Retinal pigment epithelial cell (primary cell): ENCODE measurements around the gene GPS1.

ENCODE experiments used
- DNase-seq: peaks from one replicate; pipeline ENCODE4 v3.0.0-alpha.2; 2010; ENCODE audit warnings: low read depth
- H3K4me3 ChIP-seq: 2 replicates; pipeline ENCODE4 v1.5.1; 2011; ENCODE audit warnings: mild to moderate bottlenecking, low read length, control low read depth, moderate library complexity
- TF ChIP-seq, protein P1 (sequence below): conservative IDR thresholded peaks from 2 replicates; pipeline ENCODE4 v1.5.1; 2011; ENCODE audit warnings: low read depth, low read length, control low read depth, inconsistent platforms

GPS1 gene

DNA sequence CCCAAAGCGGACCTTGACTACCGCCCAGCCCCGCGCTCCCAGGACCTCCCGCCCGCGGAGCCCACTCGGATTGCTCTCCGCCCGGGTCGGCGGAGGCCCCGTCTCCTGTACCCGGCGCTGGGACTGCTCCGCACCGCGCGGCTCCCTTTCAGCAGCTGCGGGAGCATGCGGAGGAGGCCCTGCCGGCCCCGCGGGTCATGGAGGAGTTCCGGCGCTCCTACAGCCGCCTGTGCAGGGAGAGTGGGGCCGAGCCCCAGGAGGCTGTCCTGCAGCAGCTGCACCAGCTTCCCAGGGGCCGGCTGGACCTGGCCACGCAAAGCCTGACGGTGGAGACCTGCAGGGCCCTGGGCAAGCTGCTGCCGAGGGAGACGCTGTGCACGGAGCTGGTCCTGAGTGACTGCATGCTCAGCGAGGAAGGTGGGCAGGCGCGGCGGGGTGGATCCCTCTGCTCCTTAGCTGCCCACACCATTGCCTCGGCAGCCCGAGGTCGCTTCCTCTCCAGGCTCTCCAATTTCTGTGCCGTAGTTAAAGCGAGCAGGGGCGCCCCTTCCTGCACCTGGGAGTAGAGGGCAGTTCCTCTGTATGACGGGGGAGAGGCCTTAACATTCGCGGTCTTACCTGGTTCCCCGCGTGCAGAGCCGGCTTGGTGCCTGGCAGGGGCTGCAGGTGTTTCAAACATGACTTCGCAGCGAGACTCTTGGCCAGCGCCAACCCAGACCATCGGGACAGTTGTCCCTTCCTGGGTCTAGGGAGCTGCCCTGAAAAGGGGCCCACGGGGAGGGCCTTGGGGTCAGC, 28.1 kb upstream of the GPS1 start:
- H3K4me3 ChIP-seq = peak overlapping the region; percentile 61
- no peak for DNase-seq
- TF ChIP-seq, protein P1, sequence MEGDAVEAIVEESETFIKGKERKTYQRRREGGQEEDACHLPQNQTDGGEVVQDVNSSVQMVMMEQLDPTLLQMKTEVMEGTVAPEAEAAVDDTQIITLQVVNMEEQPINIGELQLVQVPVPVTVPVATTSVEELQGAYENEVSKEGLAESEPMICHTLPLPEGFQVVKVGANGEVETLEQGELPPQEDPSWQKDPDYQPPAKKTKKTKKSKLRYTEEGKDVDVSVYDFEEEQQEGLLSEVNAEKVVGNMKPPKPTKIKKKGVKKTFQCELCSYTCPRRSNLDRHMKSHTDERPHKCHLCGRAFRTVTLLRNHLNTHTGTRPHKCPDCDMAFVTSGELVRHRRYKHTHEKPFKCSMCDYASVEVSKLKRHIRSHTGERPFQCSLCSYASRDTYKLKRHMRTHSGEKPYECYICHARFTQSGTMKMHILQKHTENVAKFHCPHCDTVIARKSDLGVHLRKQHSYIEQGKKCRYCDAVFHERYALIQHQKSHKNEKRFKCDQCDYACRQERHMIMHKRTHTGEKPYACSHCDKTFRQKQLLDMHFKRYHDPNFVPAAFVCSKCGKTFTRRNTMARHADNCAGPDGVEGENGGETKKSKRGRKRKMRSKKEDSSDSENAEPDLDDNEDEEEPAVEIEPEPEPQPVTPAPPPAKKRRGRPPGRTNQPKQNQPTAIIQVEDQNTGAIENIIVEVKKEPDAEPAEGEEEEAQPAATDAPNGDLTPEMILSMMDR = no peak

DNA sequence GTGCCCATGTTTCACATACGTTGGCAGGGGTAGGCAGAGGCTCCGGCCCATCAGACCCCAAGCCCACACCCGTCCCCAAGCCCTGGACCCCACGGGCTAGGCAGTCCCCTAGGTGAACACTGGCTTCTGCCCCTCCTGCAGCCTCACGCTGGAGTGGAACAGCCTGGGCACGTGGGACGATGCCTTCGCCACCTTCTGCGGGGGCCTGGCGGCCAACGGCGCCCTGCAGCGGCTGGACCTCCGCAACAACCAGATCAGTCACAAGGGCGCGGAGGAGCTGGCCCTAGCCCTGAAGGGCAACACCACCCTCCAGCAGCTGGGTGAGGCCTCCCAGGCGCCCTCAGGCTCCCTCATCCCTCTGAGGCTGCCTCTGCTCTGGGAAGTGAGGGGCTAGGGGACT, 26.8 kb upstream of the GPS1 start:
- H3K4me3 ChIP-seq = no peak overlapping the region
- TF ChIP-seq, protein P1 = no peak

DNA sequence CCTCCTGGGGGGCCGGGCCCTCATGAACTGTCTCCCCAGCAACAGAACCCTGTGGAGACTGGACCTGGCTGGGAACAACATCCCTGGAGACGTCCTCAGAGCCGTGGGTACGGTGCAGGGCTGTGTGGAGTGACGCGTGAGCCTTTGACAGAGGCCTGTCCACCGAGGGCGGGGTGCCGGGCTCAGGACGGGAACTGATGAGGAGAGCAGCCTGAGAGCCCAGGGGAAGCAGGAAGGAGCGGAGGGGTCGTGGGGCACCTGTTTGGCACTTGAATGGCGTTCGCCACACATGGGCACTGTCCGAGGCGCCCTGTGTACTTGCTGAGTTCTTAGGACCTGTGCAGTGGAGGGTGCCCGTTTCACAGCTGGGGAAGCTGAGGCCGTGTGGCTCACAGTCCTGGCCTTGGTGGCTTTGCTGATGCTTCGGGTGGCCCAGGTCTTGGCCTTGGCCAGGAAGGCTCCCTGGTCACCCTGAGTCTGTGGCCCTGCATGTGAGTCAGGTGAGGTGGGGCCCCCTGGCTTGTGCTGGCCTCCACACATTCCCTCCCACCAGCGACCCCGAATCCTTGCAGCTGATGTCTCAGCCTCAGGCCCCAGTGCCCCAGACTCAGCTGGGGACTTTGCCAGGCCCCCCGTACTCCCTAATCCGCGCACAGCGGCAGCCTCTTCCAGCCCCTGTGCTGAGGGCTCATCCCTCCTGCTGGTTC, 26.1 kb upstream of the GPS1 start:
- TF ChIP-seq, protein P1 = no peak
- no peak overlapping the region for H3K4me3 ChIP-seq
- no peak for DNase-seq

More for the DNA sequence above, 26.8 kb upstream of the GPS1 start:
- no peak for DNase-seq

DNA sequence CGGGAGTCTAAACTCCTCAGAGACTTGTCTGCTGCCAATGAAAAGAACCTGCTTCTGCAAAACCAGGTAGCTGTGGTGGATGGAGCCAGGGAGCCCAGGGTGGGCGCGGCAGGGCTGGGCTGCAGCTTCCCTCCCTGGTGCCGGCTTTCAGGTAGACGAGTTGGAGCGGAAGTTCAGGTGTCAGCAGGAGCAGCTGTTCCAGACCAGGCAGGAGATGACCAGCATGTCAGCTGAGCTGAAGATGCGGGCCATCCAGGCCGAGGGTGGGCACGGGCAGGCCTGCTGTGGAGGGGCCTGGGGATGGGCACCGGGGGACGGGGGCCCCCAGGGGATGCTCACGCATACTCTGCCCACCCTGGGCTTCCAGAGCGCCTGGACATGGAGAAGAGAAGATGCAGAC, 23.5 kb upstream of the GPS1 start:
- DNase-seq = no peak
- H3K4me3 ChIP-seq = no peak overlapping the region
- TF ChIP-seq, protein P1 = no peak

DNA sequence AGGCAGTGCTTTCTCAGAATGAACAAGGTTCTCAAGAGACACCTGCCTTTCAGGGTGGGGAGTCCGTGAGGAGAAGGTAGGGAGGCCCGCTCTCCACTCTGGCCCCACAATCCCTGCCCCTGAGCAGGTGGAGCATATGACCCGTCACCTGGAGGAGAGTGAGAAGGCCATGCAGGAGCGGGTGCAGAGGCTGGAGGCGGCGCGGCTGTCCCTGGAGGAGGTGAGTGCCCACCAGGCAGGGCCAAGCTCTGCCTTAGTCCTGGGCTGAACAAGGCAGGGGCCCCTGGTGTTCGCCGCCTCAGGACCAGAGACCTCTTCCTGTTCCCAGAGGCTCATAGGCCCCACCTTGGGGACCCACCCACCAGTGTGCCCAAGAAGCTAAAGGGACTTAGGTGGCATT, 22.7 kb upstream of the GPS1 start:
- TF ChIP-seq, protein P1 = no peak
- no peak for DNase-seq
- no peak overlapping the region for H3K4me3 ChIP-seq

DNA sequence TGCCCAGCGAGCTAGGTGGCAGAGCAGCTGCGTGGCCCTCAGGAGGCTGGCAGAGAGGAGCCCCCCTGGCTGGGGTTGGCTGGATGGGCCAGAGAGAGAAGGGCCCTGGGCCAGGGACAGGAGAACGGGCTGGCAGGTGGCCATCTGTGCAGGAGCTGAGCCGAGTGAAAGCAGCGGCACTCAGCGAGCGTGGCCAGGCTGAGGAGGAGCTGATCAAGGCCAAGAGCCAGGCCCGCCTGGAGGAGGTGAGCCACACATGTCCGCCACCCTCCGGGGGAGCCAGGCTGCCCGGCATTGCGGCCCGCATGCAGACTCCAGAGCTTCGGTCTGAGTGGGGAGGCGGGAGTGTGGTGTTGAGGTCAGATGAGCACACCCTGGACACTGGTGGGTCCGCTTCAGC, 22.3 kb upstream of the GPS1 start:
- no peak overlapping the region for H3K4me3 ChIP-seq
- TF ChIP-seq, protein P1 = no peak
- no peak for DNase-seq
